Measurements from ENCODE around the gene SCRN1.

Gene SCRN1

GRCh38 chr7:29878081-29878688 lies 111.4 kb downstream of the SCRN1 start:
- no peak for DNase-seq
- intact Hi-C loops (cut with DNase I), result no loop called here

- DNase-seq, result no peak
- intact Hi-C loops (cut with DNase I), result no loop called here
These were observed 112.4 kb downstream of the SCRN1 start for GRCh38 chr7:29877196-29877595.

GRCh38 chr7:29875741-29876140 lies 113.9 kb downstream of the SCRN1 start:
- DNase-seq, result no peak
- intact Hi-C loops (cut with DNase I), result no loop called here

GRCh38 chr7:29873644-29874294 lies 115.8 kb downstream of the SCRN1 start:
- no peak for DNase-seq
- intact Hi-C loops (cut with DNase I), result no loop called here

- DNase-seq, result no peak
- intact Hi-C loops (cut with DNase I), result no loop called here
These were observed 117.7 kb downstream of the SCRN1 start for GRCh38 chr7:29871787-29872398.

Measured in posterior cingulate gyrus (tissue), 11 donors.